Fibroblast of the aortic adventitia (primary cell): ENCODE results near the gene APBA1. TPM values are rescaled to one million over a fixed set of nuclear protein-coding genes. Genes with fewer than 3 reads are reported as not detected.

Experiments used
- DNase-seq: peaks from one replicate; pipeline ENCODE4 v3.0.0-alpha.2; 2010; ENCODE audit warnings: low read depth
- H3K4me3 ChIP-seq: 2 replicates; pipeline ENCODE4 v1.5.1; 2011; ENCODE audit warnings: low read depth, mild to moderate bottlenecking, control low read depth, low read length, moderate library complexity
- CTCF ChIP-seq: IDR thresholded peaks from 2 replicates; pipeline ENCODE4 v1.5.1; 2011; ENCODE audit warnings: mild to moderate bottlenecking, low read length, control low read depth, inconsistent platforms; ENCODE audit not compliant: insufficient read depth
- total RNA-seq: library from RNA; depleted of rRNA; stranded (reverse); fragments of >200 nt; gene quantifications from 2 replicates; pipeline ENCODE4 v1.2.3, GENCODE V29; 2012; ENCODE audit warnings: low replicate concordance

The APBA1 gene
- total RNA-seq, 1 donor: 12.4 TPM

GRCh38 chr9:69428017-69428785 lies 244.0 kb downstream of the APBA1 start:
- no peak overlapping the region for H3K4me3 ChIP-seq
- no peak for TF ChIP-seq CTCF
- DNase-seq: no peak

- no peak for DNase-seq
- no peak overlapping the region for H3K4me3 ChIP-seq
- no peak for TF ChIP-seq CTCF
These were observed 244.9 kb downstream of the APBA1 start for GRCh38 chr9:69427286-69427685.

- H3K4me3 ChIP-seq: no peak overlapping the region
- no peak for TF ChIP-seq CTCF
- no peak for DNase-seq
These were observed 246.9 kb downstream of the APBA1 start for GRCh38 chr9:69425136-69425801.

GRCh38 chr9:69421908-69422801 lies 250.0 kb downstream of the APBA1 start:
- peak; percentile 77 for DNase-seq
- peak; percentile 71 for TF ChIP-seq CTCF
- H3K4me3 ChIP-seq: no peak overlapping the region

- no peak for TF ChIP-seq CTCF
- DNase-seq: no peak
- H3K4me3 ChIP-seq: no peak overlapping the region
These were observed 251.4 kb downstream of the APBA1 start for GRCh38 chr9:69420611-69421270.

GRCh38 chr9:69412741-69413150 lies 259.4 kb downstream of the APBA1 start:
- DNase-seq: peak; percentile 77
- peak; percentile 87 for TF ChIP-seq CTCF

More at GRCh38 chr9:69412741-69413150, 259.4 kb downstream of the APBA1 start:
- peak overlapping the region; percentile 57 for H3K4me3 ChIP-seq
